Type B pancreatic cell (in vitro differentiated cells): ENCODE measurements around the gene TMEM19. TPM values are rescaled to one million over a fixed set of nuclear protein-coding genes. Genes with fewer than 3 reads are reported as not detected.
"Not testable (repeated sequence)": the region's sequence is repeated elsewhere in the genome, so short reads cannot be mapped to it uniquely, and the experiment has no call there.

Source experiments
- DNase-seq: peaks from one replicate; pipeline ENCODE4 v3.0.0; 2021; ENCODE audit warnings: mixed read lengths; ENCODE audit not compliant: unreplicated experiment; ENCODE audit errors: extremely low spot score
- H3K27ac Mint-ChIP-seq: 2 replicates; pipeline ENCODE4 v1.8.0; 2021; ENCODE audit warnings: mild to moderate bottlenecking, mixed read lengths
- H3K27me3 Mint-ChIP-seq: 2 replicates; pipeline ENCODE4 v1.8.0; 2021; ENCODE audit warnings: mixed read lengths
- H3K36me3 Mint-ChIP-seq: 2 replicates; pipeline ENCODE4 v1.8.0; 2021; ENCODE audit warnings: mixed read lengths
- H3K4me1 Mint-ChIP-seq: one replicate; pipeline ENCODE4 v1.8.0; 2021; ENCODE audit warnings: mixed read lengths; ENCODE audit not compliant: unreplicated experiment
- H3K4me3 Mint-ChIP-seq: 2 replicates; pipeline ENCODE4 v1.8.0; 2021; ENCODE audit warnings: mild to moderate bottlenecking, mixed read lengths
- H3K9me3 Mint-ChIP-seq: 2 replicates; pipeline ENCODE4 v1.8.0; 2021; ENCODE audit warnings: mixed read lengths
- CTCF ChIP-seq: fragments of 200-600 bp; sonication (generic); conservative IDR thresholded peaks from 2 replicates; pipeline ENCODE4 v1.5.0; 2021; ENCODE audit warnings: antibody characterized with exemption, mild to moderate bottlenecking
- total RNA-seq: library from RNA; stranded (reverse); gene quantifications from 2 replicates; pipeline ENCODE4 v1.2.1, GENCODE V29; 2021; ENCODE audit warnings: low replicate concordance

TMEM19 gene
- total RNA-seq, 1 donor from 2014 or later, result 15.3 TPM

- H3K4me3 Mint-ChIP-seq, result no peak overlapping the region
- no peak overlapping the region for H3K27ac Mint-ChIP-seq
- H3K27me3 Mint-ChIP-seq, result no peaks in the 10 kb centered on the region
- H3K9me3 Mint-ChIP-seq, result no peaks in the 10 kb centered on the region
- DNase-seq, result no peak
- no peak for TF ChIP-seq CTCF
- H3K36me3 Mint-ChIP-seq, result peaks cover 13% of the 10 kb centered on the region
- H3K4me1 Mint-ChIP-seq, result peaks cover 10% of the 10 kb centered on the region
Observed at GRCh38 chr12:71693126-71693525, 7.2 kb downstream of the TMEM19 start.

GRCh38 chr12:71693651-71694050, 7.8 kb downstream of the TMEM19 start:
- H3K4me3 Mint-ChIP-seq, H3K4me1 Mint-ChIP-seq, DNase-seq, H3K27me3 Mint-ChIP-seq, H3K9me3 Mint-ChIP-seq, H3K27ac Mint-ChIP-seq: not testable (repeated sequence)
- H3K36me3 Mint-ChIP-seq, result peaks cover 17% of the 10 kb centered on the region

- TF ChIP-seq CTCF, result no peak
- peaks cover 6% of the 10 kb centered on the region for H3K4me1 Mint-ChIP-seq
- H3K27ac Mint-ChIP-seq, result no peak overlapping the region
- peaks cover 23% of the 10 kb centered on the region for H3K36me3 Mint-ChIP-seq
- no peaks in the 10 kb centered on the region for H3K27me3 Mint-ChIP-seq
- H3K4me3 Mint-ChIP-seq, result no peak overlapping the region
- DNase-seq, result no peak
- no peaks in the 10 kb centered on the region for H3K9me3 Mint-ChIP-seq
Observed at GRCh38 chr12:71694099-71694820, 8.4 kb downstream of the TMEM19 start.

GRCh38 chr12:71695782-71696181, 9.9 kb downstream of the TMEM19 start:
- H3K27me3 Mint-ChIP-seq, result no peaks in the 10 kb centered on the region
- H3K36me3 Mint-ChIP-seq, result peaks cover 30% of the 10 kb centered on the region
- H3K4me1 Mint-ChIP-seq, result peaks cover 6% of the 10 kb centered on the region
- H3K27ac Mint-ChIP-seq, result no peak overlapping the region
- H3K9me3 Mint-ChIP-seq, result no peaks in the 10 kb centered on the region
- no peak for TF ChIP-seq CTCF
- no peak for DNase-seq
- no peak overlapping the region for H3K4me3 Mint-ChIP-seq

GRCh38 chr12:71702181-71702580, 16.3 kb downstream of the TMEM19 start:
- peaks cover 22% of the 10 kb centered on the region for H3K36me3 Mint-ChIP-seq
- not testable (repeated sequence) for H3K9me3 Mint-ChIP-seq, DNase-seq, H3K27me3 Mint-ChIP-seq, H3K4me3 Mint-ChIP-seq, H3K27ac Mint-ChIP-seq, H3K4me1 Mint-ChIP-seq

- H3K4me3 Mint-ChIP-seq, result no peak overlapping the region
- H3K9me3 Mint-ChIP-seq, result no peaks in the 10 kb centered on the region
- TF ChIP-seq CTCF, result no peak
- H3K27me3 Mint-ChIP-seq, result no peaks in the 10 kb centered on the region
- peaks cover 22% of the 10 kb centered on the region for H3K36me3 Mint-ChIP-seq
- H3K27ac Mint-ChIP-seq, result no peak overlapping the region
- no peaks in the 10 kb centered on the region for H3K4me1 Mint-ChIP-seq
- DNase-seq, result no peak
Observed at GRCh38 chr12:71702590-71702989, 16.7 kb downstream of the TMEM19 start.
